LoVo (cell line): ENCODE measurements around the gene COX14.

Experiments used
- DNase-seq: peaks from one replicate; pipeline ENCODE4 v3.0.0-alpha.2; 2016; ENCODE audit warnings: low spot score

Gene COX14

GRCh38 chr12:50084775-50085614 is 27.0 kb upstream of the COX14 start, which contains the start of gene SMARCD1:
Gene SMARCD1 (plus strand): TSS chr12:50085342. CDS start chr12:50085370, 28 bp downstream.
- peak; percentile 95 for DNase-seq

DNA sequence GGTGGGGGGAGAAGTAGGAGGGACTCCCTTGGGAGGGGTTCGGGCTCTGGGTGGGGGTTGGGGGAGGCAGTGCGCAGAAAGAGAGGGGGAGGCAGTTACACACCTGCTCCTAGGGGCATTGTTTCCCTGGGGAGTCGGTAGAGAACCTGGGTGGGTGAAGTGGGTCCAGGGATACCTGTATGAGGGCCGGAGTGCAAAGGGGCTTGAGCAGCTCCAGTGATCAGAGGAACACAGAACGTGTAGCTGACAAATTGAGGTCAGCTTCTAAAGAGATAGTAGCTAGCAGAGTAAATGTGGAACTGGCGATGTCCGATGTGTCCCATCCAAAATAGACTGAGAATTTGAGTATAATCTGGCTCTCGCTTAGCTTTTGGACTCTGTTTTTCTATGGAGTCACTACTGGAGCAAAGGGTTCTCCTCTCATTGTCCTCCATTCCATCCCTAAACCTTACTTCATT is 26.4 kb upstream of the COX14 start:
- DNase-seq: no peak

DNA sequence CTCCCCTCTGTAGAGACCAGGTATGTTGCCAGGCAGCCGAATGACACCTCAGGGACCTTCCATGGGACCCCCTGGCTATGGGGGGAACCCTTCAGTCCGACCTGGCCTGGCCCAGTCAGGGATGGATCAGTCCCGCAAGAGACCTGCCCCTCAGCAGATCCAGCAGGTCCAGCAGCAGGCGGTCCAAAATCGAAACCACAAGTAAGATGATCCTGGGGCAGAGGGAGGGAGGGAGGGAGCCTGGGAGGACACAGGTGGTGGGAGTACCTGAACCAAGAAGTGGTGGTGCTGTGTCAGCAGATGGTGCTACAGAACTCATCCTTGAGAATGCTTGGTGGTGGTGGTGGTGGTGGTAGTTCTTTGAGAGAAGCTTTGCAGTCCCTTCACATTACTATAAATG is 25.9 kb upstream of the COX14 start:
- DNase-seq: no peak

DNA sequence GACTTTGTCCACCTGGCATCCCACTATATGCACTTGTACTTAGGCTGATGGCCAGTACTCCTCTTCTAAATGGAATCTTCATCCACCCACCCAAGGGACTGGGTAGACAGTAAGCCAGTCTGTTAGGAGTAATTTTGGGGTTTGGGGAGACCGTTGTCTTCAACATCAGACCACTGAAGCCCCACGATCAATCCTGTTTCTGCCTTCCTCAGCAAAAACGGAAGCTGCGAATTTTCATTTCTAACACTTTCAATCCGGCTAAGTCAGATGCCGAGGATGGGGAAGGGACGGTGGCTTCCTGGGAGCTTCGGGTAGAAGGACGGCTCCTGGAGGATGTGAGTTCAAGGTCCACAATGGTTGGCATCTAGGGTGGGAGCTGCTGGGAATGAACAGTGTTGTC is 24.9 kb upstream of the COX14 start:
- DNase-seq: no peak

DNA sequence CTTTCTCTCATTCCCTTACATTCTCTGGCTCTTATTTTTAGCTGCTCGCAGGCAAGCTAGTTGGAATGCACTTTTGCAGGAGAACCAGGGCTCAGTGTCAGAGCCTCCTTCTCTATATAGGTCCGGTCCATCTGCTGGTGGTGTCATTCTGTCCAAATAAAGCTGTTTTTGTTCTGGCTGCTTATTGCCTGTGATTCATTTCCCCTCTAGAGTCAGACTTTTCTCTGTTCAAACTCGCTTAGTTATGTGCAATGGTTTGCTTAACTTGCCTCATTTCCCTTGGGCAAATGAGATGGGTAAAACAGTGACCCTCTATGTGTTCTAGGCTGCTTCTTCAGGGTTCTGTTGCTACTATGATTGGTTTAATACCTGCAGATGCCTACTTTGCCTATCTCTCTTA is 24.0 kb upstream of the COX14 start:
- no peak for DNase-seq

DNA sequence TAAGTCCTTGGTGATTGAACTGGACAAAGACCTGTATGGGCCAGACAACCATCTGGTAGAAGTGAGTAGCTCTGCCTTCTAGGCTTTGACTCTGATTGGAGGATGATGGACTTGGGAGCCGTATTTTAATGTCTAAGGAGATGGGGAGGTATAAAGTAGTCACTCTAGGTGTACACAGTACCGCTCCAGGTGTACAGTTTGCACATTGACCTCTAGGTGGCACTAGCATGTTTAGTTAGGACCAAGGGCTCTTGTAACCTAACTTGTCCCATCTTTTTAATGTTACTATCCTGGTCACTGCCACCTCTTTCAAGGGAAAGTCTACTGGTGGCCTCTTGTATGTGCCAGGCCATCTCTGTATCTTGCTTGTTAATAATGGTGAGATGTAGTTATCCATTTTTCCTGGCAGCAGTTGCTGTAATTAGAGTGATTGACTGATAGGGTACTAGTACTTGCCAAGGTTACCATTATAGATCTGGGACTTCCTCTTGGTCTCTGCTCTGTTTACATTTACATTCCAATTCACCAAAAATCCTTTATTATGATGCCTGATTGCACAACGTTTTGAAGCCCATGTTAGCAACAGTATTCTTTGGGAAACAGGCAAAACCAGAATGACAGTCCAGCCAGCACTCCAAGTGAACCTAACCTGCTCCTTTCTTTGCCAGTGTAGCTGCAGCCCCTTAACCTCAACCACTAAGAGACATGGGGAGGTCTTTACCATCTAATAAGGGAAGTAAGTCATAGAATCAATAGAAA is 23.3 kb upstream of the COX14 start:
- DNase-seq: peak; percentile 82

GRCh38 chr12:50089730-50090129 is 22.3 kb upstream of the COX14 start:
- DNase-seq: no peak

GRCh38 chr12:50090391-50090790 is 21.6 kb upstream of the COX14 start:
- no peak for DNase-seq

DNA sequence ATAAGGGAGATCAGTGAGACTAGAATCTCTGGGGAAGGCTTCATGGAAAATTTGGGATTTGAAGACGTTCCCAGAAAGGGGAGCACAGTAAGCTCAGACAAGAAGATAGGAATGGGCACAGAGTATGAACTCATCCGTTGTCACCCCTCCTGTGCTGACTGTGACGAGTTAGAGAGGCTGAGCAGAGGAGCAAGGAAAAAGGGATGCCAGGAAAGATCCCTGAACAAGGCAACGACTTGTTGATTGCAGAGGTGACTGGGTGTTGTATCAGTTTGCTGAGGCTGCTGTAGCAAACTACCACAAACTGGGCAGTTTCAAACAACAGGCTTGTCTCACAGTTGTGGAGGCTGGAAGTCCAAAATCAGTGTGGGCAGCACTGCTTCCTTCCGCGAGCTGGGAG is 14.1 kb upstream of the COX14 start:
- no peak for DNase-seq

GRCh38 chr12:50099302-50100008 is 12.6 kb upstream of the COX14 start:
- DNase-seq: no peak

- no peak for DNase-seq
Observed at GRCh38 chr12:50100561-50100960, 11.5 kb upstream of the COX14 start.

DNA sequence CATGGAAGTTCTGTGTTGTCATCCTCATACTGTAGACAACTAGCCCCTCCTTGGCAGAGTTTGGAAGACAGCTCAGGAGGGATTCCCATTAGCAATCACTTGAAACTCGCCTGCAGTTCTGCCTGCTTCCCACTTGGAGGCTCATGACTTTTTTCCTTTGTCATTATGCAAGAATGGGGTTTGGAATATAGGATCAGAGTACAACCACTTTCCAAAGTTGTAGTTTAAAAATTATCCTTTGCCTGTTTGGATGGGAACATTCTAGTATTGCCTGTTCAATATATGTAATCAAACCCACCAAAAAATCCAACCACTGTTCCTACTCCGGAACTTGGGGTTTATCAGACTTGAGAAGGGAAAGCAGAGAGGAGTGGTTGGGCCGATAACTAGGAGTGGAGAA is 10.4 kb upstream of the COX14 start:
- peak; percentile 30 for DNase-seq

- DNase-seq: no peak
Observed at GRCh38 chr12:50102131-50102531, 9.9 kb upstream of the COX14 start.

GRCh38 chr12:50102646-50103309 is 9.3 kb upstream of the COX14 start:
- DNase-seq: no peak

- no peak for DNase-seq
Observed at GRCh38 chr12:50103351-50103750, 8.7 kb upstream of the COX14 start.

GRCh38 chr12:50103767-50104321 is 8.2 kb upstream of the COX14 start, which contains the start of gene GPD1:
Gene GPD1 (plus strand): TSS chr12:50104008. CDS start chr12:50104051, 43 bp downstream.
- DNase-seq: peak; percentile 65

- DNase-seq: no peak
Observed at GRCh38 chr12:50104417-50105366, 7.3 kb upstream of the COX14 start.

DNA sequence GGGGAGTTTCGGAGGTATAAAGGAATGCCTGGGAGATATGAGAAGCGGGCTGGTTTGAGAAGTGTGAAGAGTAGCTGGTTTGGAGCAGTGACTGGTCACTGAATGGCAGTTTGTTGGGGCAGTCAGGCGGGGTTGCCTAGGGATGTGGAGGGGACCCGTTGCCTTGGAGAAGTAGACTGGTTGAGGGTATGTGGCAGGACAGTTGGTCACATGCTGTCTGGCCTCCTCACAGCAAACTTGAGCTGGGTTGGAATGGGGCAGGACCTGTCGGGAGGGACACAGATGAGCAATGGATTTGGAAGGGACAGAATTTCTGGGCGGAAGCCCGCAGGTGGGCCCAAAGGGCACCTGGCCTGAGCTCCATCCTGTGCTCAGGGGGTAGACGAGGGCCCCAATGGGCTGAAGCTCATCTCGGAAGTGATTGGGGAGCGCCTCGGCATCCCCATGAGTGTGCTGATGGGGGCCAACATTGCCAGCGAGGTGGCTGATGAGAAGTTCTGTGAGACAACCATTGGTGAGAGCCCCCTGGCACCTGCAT is 6.1 kb upstream of the COX14 start:
- no peak for DNase-seq

- no peak for DNase-seq
Observed at GRCh38 chr12:50106907-50107306, 5.1 kb upstream of the COX14 start.
